Stimulated activated CD8-positive, alpha-beta memory T cell treated with anti-CD3 and anti-CD28 coated beads, Interleukin-15, amount 100 ng/mL, for 48 hours (primary cell): ENCODE data around the gene NFILZ.

Experiments used
- DNase-seq, 2 donors: peaks; one replicate each; pipeline ENCODE4 v3.0.0-alpha.2; 2020; ENCODE audit warnings: low read depth in 2 of 2

The NFILZ gene, protein sequence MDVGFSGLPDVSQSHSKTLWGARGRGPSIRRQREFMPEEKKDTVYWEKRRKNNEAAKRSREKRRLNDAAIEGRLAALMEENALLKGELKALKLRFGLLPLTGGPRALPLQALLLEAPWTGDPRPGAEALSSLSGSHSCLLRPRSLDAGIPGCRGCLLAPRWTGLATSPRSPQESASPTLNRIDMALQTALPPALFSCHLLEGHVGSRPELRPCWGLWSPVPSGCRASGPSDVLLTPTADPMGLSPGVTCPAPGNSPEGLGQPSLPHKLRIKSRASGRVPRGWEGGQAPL

DNA sequence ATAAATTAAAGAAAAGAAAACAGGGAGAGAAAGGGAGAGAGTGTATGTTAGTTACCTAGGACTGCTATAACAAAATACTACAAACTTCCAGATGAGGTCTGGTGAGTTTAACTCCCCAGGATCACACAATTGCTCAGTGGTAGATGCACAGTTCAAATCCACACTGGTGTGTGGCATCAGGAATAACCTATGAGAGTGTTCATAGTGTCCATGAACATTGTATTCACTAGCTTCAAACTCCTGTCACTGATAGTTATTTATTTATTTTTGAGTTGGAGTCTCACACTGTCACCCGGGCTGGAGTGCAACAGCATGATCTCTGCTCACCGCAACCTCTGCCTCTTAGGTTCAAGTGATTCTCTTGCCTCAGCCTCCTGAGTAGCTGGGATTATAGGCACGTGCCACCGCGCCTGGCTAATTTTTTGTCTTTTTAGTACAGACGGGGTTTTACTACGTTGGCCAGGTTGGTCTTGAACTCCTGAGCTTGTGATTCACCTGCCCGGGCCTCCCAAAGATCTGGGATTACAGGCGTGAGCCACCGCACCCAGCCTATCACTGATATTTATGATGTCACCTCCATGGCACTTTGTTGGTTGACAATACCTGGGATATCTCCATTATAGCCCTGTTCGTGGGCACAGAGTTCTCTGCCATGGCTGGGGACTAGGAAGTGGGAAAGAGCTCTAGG, at the start of gene NFILZ:
Gene NFILZ (plus strand): TSS at position 638 of the 688 bp plus-strand sequence. CDS start 46,133 bp downstream, outside the sequence.
- no peak for DNase-seq

DNA sequence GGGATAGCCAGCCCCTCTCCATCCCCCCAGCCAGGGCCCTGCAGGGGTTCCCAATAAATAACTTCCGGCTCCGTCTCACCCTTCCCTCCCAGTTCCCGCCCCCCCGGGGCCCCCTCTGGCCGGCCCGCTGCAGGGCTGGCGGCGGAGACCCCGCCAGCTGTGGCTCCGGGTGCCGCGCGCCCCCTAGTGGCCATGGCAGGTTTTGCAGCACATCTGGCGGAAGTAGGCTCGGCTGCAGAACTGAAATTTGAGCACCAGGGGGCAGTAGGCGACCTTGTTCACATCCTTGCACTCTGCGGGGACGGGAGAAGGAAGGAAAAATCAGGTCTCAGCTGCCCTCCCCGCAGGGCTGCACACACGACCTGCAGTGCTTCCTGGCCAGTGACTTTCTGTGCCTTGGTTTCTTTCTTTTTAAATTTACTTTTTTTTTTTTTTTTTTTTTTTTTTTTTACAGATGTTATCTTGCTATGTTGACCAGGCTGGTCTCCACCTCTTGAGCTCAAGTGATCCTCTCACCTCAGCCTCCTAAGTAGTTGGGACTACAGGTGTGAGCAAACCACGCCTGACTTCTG, 49.6 kb upstream of the NFILZ start:
- DNase-seq: peak; percentile 64 to 65

DNA sequence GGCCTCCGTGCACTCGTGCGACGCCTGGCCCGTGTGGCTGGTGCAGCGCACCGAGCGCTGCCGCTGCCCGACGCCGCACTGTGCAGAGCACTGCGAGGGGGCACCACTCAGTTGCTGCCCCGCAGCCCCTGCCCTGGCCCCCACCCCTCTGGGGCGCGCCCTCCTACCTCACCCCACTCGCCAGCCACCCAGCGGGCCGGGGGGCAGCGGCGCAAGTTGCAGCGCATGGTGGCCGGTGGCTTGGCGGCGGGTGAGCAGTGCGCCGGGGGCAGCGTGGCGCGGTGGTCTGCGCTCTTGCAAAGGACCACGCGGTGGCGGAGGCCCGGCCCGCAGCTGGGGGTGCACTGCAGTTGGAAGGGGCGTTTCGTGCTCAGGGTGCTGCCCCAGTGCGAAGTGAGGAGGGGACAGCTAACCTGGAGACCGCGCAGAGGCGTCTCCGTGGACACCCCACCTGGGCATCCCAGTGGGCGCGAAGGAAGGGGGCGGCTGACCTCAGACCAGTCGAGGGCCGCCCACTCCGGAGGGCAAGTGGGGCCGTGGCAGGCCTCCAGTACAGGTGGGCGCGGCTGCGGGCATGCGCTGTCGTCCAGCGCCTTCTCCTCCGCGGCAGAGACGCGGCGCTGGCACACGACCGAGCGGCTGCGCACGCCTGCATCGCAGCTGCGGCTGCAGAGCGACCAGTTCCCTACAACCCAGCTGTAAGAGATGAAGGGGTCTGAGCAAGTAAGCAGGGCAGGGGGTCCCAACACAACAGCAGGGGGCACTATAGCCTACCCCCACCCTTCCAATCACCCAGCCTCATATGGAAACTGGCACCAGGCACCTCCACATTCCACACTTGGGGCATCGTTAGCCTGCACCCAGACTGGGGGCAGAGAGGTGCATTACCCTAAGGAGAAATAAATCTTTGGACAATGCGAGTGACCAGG, 45.2 kb upstream of the NFILZ start:
- no peak for DNase-seq

DNA sequence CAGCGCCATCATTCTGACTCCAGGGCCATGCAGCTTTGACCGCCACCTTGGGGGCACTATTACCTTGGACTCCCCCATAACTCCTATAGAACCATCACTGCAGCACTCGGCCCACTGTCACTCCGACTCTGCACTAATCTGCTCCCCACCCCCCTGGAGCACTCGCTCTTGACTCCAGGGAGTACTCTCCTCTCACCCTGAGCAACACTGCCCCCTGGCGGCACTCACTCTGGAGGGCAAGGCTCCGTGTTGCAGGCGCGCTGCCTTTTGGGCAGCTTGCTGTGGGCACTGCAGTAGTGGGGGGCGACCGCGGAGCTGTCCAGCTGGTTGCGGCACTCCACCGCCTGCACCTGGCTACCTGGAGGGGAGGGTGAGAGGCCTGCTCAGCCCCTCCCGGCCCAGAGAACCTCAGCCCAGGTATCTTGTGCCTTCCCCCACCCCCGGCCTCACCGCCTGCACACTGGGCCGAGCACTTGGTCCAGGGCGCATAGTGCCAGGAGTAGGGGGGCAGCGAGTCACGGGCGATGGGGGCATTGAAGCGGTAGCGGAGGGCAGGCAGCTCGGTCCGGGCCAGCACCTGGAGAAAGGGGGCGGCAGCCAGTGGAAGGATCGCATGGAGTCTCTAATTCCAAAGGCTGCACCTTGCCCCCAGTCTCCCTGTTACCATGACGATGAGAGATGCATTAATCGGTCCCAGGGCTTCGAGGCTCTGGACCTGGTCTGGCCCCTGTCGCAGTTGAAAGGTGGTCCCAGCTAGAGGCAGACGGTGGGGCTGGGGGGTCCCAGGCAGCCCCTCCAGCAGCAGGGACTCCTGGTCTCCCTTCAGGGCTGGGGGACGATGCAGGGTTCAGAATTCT, 44.3 kb upstream of the NFILZ start:
- peak in 1 of 2 donors; percentile 46 for DNase-seq

DNA sequence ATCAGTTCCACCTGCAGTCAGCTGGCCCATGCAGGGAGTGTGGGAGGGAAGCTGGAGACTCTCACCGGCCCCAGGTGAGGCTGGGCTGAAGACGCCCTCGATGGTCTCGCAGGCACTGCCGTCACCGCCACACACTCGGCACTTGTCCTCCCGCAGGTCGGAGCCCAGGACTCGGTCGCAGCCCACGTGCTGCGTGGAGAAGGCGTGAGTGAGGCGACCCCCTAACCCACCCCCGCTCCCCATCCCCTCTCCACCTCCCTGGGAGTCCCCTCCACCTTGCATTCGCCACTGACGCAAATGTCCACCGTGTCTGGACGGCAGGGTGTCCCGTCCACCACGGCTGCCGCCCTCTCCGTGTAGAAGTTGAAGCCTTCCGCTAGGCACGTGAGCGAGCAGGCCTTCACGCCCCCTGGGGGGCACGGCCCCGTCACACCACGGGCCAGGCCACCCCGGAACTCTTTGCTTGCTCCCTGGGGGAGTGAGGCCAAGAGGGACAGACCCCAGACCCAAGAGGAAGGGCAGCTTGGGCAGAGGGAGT, 41.2 kb upstream of the NFILZ start:
- DNase-seq: no peak

DNA sequence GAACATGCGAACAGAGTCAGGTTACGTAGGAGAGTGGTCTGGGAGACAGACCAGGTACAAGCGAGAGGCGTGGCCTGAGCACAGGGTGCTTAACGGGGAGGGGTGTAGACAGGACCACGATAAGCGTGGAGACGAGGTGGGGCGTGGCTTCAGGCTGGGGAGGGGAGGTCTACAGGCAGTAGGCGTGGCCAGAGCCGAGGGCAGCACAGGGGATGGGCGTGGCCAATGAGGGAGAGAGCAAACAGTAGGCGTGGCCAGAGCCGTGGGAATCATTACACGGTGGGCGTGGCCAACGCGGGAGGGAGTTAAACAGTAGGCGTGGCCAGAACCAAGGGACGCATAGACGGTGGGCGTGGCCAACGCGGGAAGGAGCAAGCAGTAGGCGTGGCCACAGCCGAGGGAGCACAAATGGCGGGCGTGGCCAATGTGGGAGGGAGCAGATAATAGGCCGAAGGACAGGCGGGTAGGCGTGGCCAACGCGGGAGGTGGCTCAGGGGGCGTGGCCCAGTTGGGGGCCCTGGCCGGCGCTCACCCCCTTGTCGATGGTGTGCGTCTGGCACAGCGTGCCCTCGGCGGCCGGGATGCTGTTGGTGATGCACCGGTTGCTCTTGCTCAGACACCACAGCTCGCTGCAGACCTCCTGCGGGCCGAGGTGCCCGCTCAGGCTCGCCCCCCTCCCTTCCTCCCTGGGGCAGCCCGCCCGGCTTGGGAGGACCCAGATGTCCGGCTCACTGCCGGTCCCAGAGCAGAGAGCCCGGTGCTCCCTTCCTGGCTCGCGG, 38.0 kb upstream of the NFILZ start:
- DNase-seq: peak; percentile 86 to 92

DNA sequence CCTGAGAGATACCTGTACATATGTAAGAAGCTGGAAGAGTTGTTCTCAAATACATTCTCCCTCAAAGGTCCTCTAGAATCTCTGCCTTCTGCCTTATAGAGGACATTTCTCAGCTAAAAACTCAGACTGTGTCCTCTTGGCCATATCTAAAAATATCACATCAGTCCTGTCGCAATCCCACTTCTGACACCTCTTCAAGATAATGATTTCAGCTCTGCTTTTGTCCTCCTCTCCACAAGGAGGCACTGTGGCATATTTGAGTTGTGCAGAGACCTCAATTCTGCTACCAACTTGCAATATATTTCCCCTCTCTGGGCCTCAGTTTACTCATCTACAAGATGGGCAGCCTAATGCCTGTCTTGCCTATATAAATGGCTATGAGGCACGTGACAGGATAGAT, 36.5 kb upstream of the NFILZ start:
- no peak for DNase-seq

DNA sequence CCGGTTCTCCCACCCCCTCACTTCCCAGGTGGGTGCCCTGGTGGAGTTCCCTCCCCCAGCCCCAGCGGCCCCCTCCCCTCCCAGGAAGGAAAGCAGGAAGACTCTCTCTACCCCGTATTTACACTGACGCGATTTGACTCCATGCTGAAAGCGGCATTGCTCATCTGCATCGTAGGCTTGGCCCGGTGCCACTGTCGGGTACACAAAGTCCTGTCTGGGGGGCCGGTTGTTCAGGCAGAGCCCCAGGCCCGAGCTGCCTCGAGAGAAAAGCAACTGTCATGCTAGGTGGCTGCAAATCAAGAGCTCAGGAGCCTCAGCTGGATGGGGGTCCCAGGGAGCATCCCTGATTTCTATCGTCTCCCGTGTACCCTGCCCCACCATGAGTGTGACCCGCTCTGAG, 34.8 kb upstream of the NFILZ start:
- DNase-seq: no peak

DNA sequence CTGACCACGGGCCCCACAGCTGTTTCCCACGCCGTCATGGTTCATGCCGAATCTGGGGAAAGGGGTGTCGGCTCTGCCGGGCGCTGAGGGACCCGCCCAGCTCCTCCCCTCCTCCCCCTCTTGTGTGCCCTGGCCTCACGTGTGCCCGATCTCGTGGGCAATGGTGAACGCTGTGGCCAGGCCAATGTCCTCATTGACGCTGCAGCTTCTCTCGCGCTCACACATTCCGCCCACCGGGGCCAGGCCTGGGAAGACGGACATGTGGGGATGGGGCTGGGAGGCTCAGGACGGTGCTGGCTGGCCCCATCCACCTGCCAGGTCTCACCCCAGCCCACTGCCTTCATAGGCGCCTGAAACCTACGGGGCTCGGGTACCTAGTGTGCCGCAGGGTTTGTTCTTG, 34.3 kb upstream of the NFILZ start:
- DNase-seq: no peak

DNA sequence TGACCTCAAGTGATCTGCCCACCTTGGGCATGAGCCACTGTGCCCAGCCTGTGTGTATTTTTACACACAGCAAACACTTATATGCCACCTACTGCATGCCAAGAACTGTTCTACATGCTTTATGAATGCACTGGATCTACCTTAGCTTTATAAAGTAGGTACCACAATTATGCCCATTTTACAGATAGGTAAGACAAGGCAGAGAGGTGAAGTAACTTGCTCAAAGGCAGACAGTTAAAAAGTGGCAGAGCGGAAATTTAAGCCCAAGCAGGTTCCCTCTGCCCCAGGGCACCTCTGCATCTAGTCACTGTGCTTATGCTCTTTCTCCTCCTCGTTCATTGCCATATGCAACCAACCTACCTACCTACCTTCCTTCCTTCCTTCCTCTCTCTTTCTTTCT, 30.4 kb upstream of the NFILZ start:
- no peak for DNase-seq

DNA sequence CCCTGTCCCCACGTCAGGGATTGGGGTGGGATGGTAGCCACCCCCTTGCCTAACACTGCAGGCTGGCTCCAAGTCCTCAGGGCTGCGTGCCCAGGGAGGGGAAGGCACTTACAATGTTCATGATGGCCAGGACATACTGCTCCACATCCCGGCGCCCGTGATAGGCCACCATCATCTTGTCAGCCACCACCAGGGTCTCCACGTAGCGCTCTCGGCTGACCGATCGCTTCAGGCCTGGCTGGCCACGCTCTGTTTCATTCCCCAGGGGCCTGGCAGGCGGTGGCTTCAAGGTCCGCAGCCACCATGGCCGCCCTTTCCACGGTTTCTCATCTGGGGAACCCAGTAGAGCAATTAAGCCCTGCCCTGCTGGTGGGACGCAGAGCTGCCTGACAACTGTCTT, 29.6 kb upstream of the NFILZ start:
- no peak for DNase-seq

DNA sequence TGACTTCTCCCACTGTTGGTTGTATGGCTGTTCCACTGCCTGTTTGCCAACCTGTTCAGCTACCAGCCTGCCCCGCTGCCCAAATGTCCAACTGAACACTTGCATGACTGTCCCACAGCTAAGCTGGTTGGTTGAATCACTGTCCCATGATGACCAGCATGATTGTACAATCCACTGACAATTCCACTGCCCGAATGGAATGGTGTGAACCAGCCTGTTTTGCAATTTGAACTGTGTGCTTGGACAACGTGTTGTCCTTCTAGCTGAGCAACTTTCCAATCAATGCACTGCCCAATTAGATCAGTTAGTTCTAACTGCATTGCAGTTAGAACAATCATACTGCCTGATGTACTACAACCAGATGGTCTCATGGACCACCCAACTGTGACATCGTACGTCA, 28.6 kb upstream of the NFILZ start:
- no peak for DNase-seq

DNA sequence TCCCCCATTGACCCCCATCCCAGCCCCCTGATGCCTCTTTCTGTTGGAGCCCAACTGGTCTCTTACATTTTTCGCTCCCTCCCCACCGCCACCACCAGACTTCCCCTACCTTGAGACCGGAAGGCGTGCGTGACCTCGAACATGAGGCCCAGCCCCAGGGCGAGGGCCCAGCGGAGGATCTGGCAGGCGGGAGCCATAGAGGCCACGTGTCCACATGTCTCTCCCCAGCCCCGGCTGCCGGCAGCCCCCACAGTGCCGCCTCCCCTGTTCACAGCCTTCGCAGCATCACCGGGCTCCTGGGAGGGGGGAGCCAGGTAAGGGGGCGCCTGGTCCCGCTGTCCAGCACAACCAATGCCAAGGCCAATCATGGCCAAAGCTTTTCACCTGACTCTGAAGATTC, 24.9 kb upstream of the NFILZ start:
- DNase-seq: no peak

DNA sequence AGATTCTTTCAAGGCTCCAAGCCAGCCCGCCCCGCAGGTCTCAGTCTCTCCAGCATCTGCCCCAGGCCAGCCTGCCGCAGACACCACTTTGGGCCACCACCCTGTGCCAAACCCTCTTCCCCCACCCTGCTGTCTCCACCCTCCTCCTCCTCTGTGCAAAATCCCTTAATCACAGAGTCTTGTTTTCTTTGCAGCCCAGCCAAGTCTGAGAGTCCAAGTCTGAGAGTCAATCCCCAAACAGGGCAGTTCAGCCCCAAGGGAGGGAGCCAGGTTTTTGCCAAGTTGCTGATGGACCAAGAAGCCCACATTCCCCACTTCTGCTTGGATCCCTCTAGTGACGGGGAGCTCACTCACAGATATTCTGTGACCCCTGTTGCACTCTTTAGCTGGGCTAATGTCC, 23.0 kb upstream of the NFILZ start:
- DNase-seq: no peak

DNA sequence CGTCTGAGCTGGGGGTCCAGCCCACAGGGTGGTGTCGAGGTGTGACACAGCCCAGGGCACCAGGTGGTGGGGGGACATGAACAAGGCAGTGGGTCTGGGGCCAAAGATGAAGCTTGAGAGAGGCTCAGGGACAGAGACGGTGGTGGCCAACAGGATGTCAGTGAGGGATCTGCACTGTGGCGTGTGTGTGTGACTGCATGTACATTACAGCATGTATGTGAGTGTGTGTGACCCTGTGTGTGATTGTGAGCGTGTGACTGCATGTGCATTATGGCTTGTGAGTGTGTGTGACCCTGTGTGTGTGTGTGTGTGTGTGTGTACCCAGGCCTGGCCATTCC, 21.5 kb upstream of the NFILZ start:
- no peak for DNase-seq

DNA sequence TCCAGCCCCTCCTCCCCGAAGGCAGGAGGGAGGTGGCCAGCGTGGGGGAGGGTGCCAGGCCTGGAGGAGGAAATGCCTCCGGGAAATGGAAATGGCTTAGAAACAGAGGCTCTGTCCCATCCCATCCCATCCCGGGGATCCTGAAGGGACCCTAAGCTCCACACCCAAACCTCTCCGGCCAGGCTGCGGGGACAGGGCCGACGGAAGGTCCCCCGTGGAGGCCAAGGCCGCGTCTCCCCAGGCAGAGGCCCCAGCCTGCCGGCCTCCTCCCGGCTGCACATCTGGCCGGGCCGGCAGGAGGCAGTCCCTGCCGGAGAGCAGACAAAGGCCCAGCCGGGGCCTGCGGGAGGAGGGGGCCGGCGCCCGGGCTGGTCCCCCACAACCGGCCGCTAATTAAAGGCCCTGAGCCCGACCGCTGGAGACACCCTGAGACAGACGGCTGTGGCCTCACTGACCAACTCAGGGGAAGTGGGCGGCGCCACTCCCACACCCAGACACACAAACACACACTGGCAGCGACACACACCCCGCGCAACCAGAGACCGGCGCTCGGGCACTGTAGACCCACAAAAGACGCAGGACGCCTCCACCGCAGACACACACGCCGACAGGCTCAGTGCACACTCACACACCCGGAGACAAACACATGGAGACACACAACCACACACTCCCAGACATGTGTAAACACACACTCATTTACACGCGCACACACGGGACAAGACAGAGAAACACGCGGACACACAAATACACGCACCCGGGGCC, 21.0 kb upstream of the NFILZ start:
- no peak for DNase-seq

DNA sequence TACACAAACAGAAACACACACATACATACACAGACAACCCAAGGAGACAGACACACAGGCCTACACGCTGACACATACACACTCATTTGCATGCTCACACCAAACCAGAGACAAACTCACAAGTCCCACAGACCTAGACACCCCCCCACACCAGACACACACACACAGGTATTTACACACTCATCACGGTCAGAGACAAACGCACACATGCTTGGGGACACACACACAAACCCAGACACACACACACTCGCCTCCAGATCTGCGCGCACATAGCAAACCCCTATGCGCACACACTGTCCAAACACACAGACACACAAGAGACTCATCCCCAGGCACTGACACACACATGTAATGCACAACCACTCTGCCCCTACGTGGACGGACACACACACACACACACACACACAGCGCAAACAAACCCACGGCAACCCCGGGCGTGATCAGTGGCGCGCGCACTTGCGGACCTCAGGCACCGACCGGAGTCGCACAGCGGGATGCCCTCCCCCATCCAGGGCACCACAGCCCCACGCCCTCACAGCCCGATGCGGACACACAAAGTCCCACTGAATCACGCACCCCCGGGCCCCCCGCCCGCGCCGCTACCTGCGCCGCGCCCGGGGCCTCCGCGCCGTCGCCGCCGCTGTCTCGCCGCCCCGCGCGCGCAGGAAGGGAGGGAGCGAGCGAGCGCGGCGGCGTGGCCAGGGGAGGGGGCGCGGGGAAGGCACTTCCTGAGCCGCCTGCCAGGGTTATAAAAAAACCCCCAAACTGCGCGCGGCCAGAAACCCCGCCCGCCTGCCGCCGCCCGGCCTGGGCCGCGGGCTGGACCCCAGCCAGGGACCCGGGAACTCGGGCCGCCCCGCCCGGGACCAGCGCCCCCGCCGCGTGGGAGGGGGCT, 20.1 kb upstream of the NFILZ start, which contains the start of gene ADAMTS10:
Gene ADAMTS10 (minus strand): TSS at position 675 of the 895 bp plus-strand sequence. CDS start 5,005 bp downstream, outside the sequence.
- DNase-seq: no peak

DNA sequence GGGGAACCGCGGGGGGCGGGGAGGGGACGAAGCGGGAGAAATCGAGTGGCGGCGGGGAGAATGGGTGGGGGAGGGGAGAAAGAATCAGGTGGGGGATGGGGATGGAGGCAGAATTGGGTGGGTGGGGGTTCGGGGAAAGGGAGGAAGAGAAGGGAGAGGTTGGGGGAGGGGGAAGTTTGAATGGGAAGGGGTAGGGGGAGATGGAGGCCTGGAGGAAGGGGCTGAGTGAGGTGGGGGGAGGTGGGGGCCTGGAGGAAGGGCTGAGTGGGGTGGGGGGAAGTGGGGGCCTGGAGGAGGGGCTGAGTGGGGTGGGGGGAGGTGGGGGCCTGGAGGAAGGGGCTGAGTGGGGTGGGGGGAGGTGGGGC, 19.5 kb upstream of the NFILZ start:
- DNase-seq: no peak
